Daoy (cell line): ENCODE results near the gene VEZT. TPM values are rescaled to one million over a fixed set of nuclear protein-coding genes. Genes with fewer than 3 reads are reported as not detected.
"Not testable (repeated sequence)": the region's sequence is repeated elsewhere in the genome, so short reads cannot be mapped to it uniquely, and the experiment has no call there.

Source experiments
- DNase-seq: peaks from one replicate; pipeline ENCODE4 v3.0.0-alpha.2; 2015; ENCODE audit warnings: low read depth
- total RNA-seq: library from RNA; depleted of rRNA; stranded (reverse); fragments of >200 nt; shearing (Covaris generic); gene quantifications from 2 replicates; pipeline ENCODE4 v1.2.3, GENCODE V29; 2014

The VEZT gene
- total RNA-seq, 1 experiment from 2014 or later, result 61.9 TPM

GRCh38 chr12:95224202-95225170 is 6.9 kb downstream of the VEZT start:
- no peak for DNase-seq

- DNase-seq, result no peak
Observed at GRCh38 chr12:95225645-95226212, 8.1 kb downstream of the VEZT start.

GRCh38 chr12:95227818-95228356 is 10.3 kb downstream of the VEZT start:
- DNase-seq, result no peak

DNA sequence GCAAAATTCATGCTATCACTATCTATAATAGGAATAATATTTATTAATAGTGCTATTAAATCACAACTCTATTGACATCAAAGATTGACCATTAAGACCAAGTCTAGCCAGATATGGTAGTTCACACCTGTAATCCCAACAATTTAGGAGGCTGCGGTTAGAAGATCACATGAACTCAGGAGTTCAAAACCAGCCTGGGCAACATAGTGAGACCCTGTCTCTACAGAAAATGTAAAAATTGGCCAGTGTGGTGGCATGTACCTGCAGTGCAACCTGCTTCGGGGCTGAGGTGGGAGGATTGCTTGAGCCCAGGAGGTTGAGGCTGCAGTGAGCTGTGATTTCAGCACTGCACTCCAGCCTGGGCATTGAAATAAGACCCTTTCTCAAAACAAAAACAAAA is 11.0 kb downstream of the VEZT start:
- no peak for DNase-seq

- DNase-seq, result no peak
Observed at GRCh38 chr12:95229636-95230035, 12.0 kb downstream of the VEZT start.

- DNase-seq, result no peak
Observed at GRCh38 chr12:95230313-95230712, 12.7 kb downstream of the VEZT start.

DNA sequence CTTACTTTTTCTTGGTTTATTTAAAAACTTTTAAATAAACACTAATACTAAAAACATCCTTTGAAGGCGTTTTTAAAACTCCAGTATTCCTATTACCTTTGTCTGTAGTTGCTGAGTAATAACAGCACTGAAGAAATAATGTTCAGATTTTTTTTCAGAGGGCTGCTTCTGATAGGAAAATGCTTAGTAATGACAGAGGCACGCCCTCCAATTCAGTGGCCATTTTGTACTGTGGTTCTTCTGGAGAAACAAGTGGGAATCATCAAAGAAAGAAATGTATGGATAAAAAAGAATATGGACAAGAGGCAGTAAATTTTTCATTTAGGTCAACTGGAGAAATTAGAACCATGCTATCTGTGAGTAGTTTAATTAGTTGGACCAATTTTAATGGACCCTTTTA is 13.6 kb downstream of the VEZT start:
- peak; percentile 60 for DNase-seq

DNA sequence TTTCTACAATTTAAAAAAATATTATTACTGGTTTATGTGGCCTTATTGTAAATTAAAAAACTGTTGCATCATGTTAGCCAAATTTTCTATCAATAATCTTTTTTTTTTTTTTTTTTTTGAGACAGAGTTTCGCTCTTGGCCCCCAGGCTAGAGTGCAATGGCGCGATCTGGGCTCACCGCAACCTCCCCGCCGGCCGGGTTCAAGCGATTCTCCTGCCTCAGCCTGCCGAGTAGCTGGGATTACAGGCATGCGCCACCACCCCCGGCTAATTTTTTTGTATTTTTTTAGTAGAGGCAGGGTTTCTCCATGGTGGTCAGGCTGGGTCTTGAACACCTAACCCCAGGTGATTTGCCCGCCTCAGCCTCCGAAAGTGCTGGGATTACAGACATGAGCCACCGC is 16.6 kb downstream of the VEZT start:
- DNase-seq, result not testable (repeated sequence)

DNA sequence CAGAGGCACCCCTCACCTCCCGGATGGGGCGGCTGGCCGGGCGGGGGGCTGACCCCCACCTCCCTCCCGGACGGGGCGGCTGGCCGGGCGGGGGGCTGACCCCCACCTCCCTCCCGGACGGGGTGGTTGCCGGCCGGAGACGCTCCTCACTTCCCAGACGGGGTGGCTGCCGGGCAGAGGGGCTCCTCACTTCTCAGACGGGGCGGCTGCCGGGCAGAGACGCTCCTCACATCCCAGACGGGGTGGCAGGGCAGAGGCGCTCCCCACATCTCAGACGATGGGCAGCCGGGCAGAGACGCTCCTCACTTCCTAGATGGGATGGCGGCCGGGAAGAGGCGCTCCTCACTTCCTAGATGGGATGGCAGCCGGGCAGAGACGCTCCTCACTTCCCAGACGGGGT is 18.0 kb downstream of the VEZT start:
- not testable (repeated sequence) for DNase-seq

- no peak for DNase-seq
Observed at GRCh38 chr12:95237315-95237714, 19.7 kb downstream of the VEZT start.

DNA sequence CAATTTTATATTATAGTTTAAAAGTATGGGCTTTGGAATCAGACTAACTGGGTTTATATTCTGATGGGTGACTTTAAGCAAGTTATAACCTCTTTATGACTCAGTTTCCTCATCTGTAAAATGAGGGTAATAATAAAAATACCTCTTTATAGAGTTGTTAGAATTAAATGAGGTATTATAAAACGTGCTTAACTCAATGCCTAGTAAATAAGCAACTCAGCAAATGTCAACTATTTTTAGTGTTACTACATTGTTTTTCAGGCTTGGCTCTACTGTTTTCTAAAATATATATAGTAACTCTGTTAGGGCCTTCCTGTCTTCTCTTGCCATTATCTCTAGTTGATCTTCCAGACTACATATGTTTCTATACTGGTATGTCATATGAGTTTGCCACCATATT is 20.5 kb downstream of the VEZT start:
- no peak for DNase-seq

GRCh38 chr12:95239216-95239615 is 21.6 kb downstream of the VEZT start:
- no peak for DNase-seq

GRCh38 chr12:95239835-95240234 is 22.2 kb downstream of the VEZT start:
- DNase-seq, result not testable (repeated sequence)

GRCh38 chr12:95240556-95240955 is 22.9 kb downstream of the VEZT start:
- no peak for DNase-seq

DNA sequence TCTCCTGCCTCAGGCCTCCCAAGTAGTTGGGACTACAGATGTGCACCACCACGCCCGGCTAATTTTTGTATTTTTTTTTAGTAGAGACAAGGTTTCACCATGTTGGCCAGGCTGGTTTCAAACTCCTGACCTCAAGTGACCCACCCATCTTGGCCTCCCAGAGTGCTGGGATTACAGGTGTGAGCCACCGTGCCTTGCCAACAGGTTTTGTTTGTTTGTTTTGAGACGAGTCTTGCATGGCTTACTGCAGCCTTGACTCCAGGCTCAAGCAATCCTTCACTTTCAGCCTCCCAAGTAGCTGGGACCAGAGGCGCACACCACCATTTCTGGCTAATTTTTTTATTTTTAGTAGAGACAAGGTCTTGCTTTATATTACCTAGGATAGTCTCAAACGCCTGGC is 23.5 kb downstream of the VEZT start:
- not testable (repeated sequence) for DNase-seq

DNA sequence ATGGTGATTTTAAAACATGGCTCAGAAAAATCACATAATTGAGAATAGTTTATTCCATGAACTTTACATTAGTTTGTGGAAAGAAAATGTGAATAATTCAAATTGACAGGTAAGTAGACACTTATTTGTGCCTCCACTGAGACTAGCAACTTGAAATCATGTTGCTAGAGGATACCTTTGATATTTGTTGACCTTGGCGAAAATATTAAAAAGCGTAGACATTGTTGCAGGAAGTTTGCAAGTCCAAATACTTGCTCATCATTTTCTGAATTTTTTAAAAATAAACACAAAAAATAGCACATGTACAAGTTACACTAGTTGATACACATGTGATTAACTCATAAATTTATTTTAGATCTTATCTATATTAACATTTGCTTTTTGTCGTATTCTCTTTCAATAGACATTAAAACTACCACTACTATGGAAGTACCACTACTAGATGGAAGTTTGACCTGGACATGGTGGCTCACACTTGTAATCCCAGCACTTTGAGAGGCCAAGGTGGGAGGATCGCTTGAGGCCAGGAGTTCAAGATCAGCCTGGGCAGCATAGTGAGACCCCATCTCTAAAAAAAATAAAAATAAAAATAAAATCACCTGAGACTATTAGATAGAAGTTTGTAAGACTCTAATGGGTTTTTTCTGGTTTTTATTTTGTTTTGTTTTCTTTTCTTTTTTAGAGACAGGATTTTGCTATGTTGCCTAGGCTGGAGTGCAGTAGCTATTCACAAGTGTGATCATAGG is 24.3 kb downstream of the VEZT start:
- no peak for DNase-seq

DNA sequence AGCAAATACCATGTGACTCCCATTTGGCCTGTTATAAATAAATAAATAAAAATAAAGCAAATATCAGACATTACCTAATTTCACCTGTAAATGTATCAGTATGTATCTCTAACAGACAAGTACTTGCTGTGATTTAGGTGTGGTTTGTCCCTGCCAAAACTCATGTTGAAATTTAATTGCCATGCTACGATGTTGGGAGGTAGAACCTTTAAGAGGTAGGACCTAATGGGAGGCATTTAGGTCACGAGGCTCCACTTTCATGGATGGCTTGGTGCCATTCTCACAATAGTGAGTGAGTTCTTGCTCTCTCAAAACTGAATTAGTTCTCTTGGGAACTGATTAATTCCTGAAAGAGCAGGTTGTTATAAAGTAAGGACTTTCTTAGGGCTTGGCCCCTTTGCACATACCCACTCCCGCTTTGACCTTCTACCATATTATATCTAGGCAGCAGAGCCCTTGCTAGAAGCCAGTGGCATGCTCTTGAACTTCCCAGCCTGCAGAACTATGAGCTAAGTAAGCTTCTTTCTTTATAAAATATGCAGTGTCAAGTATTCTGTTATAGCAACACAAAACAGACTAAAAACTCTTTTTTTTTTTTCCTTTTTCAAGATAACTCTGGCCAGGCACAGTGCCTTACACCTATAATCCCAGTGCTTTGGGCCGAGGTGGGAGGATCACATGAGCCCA is 26.0 kb downstream of the VEZT start:
- no peak for DNase-seq

DNA sequence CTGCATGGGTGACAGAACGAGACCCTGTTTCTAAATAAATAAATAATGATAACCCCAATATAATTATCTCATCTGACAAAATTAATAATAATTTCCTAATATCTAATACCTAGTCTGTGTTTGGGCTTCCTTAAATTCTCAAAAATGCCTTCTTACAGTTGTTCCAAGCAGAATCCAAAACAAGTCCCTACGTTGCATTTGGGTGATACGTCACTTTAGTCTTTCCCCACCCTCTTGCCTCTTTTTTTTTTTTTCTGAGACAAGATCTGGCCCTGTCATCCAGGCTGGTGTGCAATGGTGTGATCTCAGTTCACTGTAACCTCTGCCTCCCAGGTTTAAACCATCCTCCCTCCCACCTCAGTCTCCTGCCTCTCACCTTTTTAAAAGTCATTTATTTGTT is 26.7 kb downstream of the VEZT start:
- DNase-seq, result no peak

GRCh38 chr12:95248095-95248494 is 30.5 kb downstream of the VEZT start:
- no peak for DNase-seq

- DNase-seq, result no peak
Observed at GRCh38 chr12:95248604-95249360, 31.2 kb downstream of the VEZT start.

- DNase-seq, result no peak
Observed at GRCh38 chr12:95253386-95253785, 35.8 kb downstream of the VEZT start.
